HG02642 (cell line): ENCODE results near the gene TEX30.

Source experiments
- ATAC-seq: cut with Tn5 transposase; IDR thresholded peaks from one replicate; pipeline ENCODE4 v1.9.1; 2021; ENCODE audit warnings: mild to moderate bottlenecking; ENCODE audit not compliant: unreplicated experiment, poor library complexity

The TEX30 gene

GRCh38 chr13:102724923-102725322 is 48.7 kb downstream of the TEX30 start:
- no peak for ATAC-seq

GRCh38 chr13:102721800-102722231 is 51.8 kb downstream of the TEX30 start:
- no peak for ATAC-seq

GRCh38 chr13:102718746-102719145 is 54.8 kb downstream of the TEX30 start:
- no peak for ATAC-seq
